ENCODE data around the gene PRR27. TPM values are rescaled to one million over a fixed set of nuclear protein-coding genes. Genes with fewer than 3 reads are reported as not detected.

The PRR27 gene
- total RNA-seq, 1 experiment from 2014 or later = not detected

- POLR2A ChIA-PET = interaction anchor here (0.6 to 0.7 kb wide), 4 partner anchors 10 to 336 kb away, joined by 3 to 4 read pairs (median 3); no protein-coding TSS in a partner anchor
- no peaks in the 10 kb centered on the region for H3K4me1 Mint-ChIP-seq (ENCODE audit: insufficient read depth, unreplicated experiment)
- no peak overlapping the region for H3K4me3 Mint-ChIP-seq (ENCODE audit: unreplicated experiment)
- BruUV-seq (replicated peaks) = no TSS peak
- no peak for TF ChIP-seq CTCF (IDR thresholded peaks at IDR 0.05; ENCODE audit: unreplicated experiment)
- peak; percentile 38 for DNase-seq (ENCODE audit: unreplicated experiment)
- H3K27me3 Mint-ChIP-seq (ENCODE audit: insufficient read depth, unreplicated experiment) = peaks cover 19% of the 10 kb centered on the region
- no peak overlapping the region for H3K27ac Mint-ChIP-seq (ENCODE audit: low read depth, unreplicated experiment)
- intact Hi-C loops (cut with micrococcal nuclease) = no loop called here
- peaks cover 6% of the 10 kb centered on the region for H3K36me3 Mint-ChIP-seq (ENCODE audit: insufficient read depth, unreplicated experiment)
- H3K9me3 Mint-ChIP-seq (ENCODE audit: unreplicated experiment) = peaks cover 8% of the 10 kb centered on the region
- CTCF ChIA-PET = interaction anchor here (0.6 kb wide), 1 partner anchor 12 kb away, joined by 4 read pairs; no protein-coding TSS in a partner anchor
Observed at GRCh38 chr4:70120323-70120722, 33.7 kb upstream of the PRR27 start.

- BruUV-seq (replicated peaks) = no TSS peak
- no peak for TF ChIP-seq CTCF (IDR thresholded peaks at IDR 0.05; ENCODE audit: unreplicated experiment)
- Mint-ChIP-seq H3K36me3 (ENCODE audit: insufficient read depth, unreplicated experiment) (no peaks in the 10 kb centered on the region), H3K4me3 (ENCODE audit: unreplicated experiment) (no peak overlapping the region), H3K9me3 (ENCODE audit: unreplicated experiment) (no peaks in the 10 kb centered on the region), H3K4me1 (ENCODE audit: insufficient read depth, unreplicated experiment) (no peaks in the 10 kb centered on the region), H3K27me3 (ENCODE audit: insufficient read depth, unreplicated experiment) (peaks cover 49% of the 10 kb centered on the region), H3K27ac (ENCODE audit: low read depth, unreplicated experiment) (no peak overlapping the region)
- ChIA-PET CTCF (no interaction called here), POLR2A (no interaction called here)
- DNase-seq (ENCODE audit: unreplicated experiment) = no peak
- intact Hi-C loops (cut with micrococcal nuclease) = no loop called here
Observed at GRCh38 chr4:70133473-70133872, 20.6 kb upstream of the PRR27 start.

GRCh38 chr4:70138751-70139150 is 15.3 kb upstream of the PRR27 start:
- POLR2A ChIA-PET = no interaction called here
- no TSS peak for BruUV-seq (replicated peaks)

GRCh38 chr4:70151271-70151670 is 2.8 kb upstream of the PRR27 start:
- no peak for DNase-seq (ENCODE audit: unreplicated experiment)
- Mint-ChIP-seq H3K9me3 (ENCODE audit: unreplicated experiment) (no peaks in the 10 kb centered on the region), H3K27ac (ENCODE audit: low read depth, unreplicated experiment) (no peak overlapping the region), H3K36me3 (ENCODE audit: insufficient read depth, unreplicated experiment) (no peaks in the 10 kb centered on the region), H3K4me3 (ENCODE audit: unreplicated experiment) (no peak overlapping the region), H3K27me3 (ENCODE audit: insufficient read depth, unreplicated experiment) (peaks cover 23% of the 10 kb centered on the region), H3K4me1 (ENCODE audit: insufficient read depth, unreplicated experiment) (no peaks in the 10 kb centered on the region)
- ChIA-PET POLR2A (no interaction called here), CTCF (interaction anchor here (0.6 to 0.9 kb wide), 3 partner anchors 216 to 1776 kb away, joined by 3 to 5 read pairs (median 3); no protein-coding TSS in a partner anchor)
- intact Hi-C loops (cut with micrococcal nuclease) = no loop called here
- BruUV-seq (replicated peaks) = no TSS peak
- no peak for TF ChIP-seq CTCF (IDR thresholded peaks at IDR 0.05; ENCODE audit: unreplicated experiment)

More at GRCh38 chr4:70138751-70139150, 15.3 kb upstream of the PRR27 start:
- Mint-ChIP-seq H3K36me3 (ENCODE audit: insufficient read depth, unreplicated experiment) (no peaks in the 10 kb centered on the region), H3K27me3 (ENCODE audit: insufficient read depth, unreplicated experiment) (peaks cover 42% of the 10 kb centered on the region), H3K9me3 (ENCODE audit: unreplicated experiment) (no peaks in the 10 kb centered on the region), H3K27ac (ENCODE audit: low read depth, unreplicated experiment) (no peak overlapping the region), H3K4me1 (ENCODE audit: insufficient read depth, unreplicated experiment) (no peaks in the 10 kb centered on the region), H3K4me3 (ENCODE audit: unreplicated experiment) (no peak overlapping the region)
- CTCF ChIA-PET = interaction anchor here (0.6 kb wide), 1 partner anchor 422 kb away, joined by 3 read pairs; no protein-coding TSS in a partner anchor
- no peak for DNase-seq (ENCODE audit: unreplicated experiment)
- no peak for TF ChIP-seq CTCF (IDR thresholded peaks at IDR 0.05; ENCODE audit: unreplicated experiment)
- intact Hi-C loops (cut with micrococcal nuclease) = no loop called here
